Endothelial cell of umbilical vein (primary cell): Measurements from ENCODE around the gene ANKMY1.

Experiments
- EZH2 ChIP-seq: IDR thresholded peaks from 2 replicates; pipeline ENCODE4 v1.6.1; 2012; ENCODE audit warnings: borderline replicate concordance, low read depth, mild to moderate bottlenecking, moderate library complexity, low read length, inconsistent platforms; ENCODE audit not compliant: severe bottlenecking
- FOS ChIP-seq: IDR thresholded peaks from 2 replicates; pipeline ENCODE4 v1.6.1; 2011; ENCODE audit warnings: mild to moderate bottlenecking, low read length, moderate library complexity, borderline replicate concordance; ENCODE audit not compliant: insufficient read depth
- JUN ChIP-seq: IDR thresholded peaks from 2 replicates; pipeline ENCODE4 v1.6.1; 2011; ENCODE audit warnings: borderline replicate concordance, low read depth; ENCODE audit not compliant: insufficient read length, insufficient read depth
- POLR2A ChIP-seq: IDR thresholded peaks from 2 replicates; pipeline ENCODE4 v1.6.1; 2012; ENCODE audit warnings: low read depth, mild to moderate bottlenecking, control low read depth, low read length
- POLR2AphosphoS5 ChIP-seq: IDR thresholded peaks from 2 replicates; pipeline ENCODE4 v1.6.1; 2012; ENCODE audit warnings: low read depth, mild to moderate bottlenecking, control low read depth, low read length, moderate library complexity; ENCODE audit not compliant: insufficient read depth
- TF ChIP-seq, protein P1 (sequence below), 2 donors: IDR thresholded peaks; 1 replicate in 1 of 2; 2 replicates in 1 of 2; pipeline ENCODE4 v1.5.1; 2011; ENCODE audit warnings: low read length in 2 of 2, mild to moderate bottlenecking in 2 of 2, moderate library complexity in 2 of 2, control low read depth in 1 of 2, inconsistent platforms in 1 of 2, low read depth in 1 of 2; ENCODE audit not compliant: insufficient read depth in 1 of 2; ENCODE audit errors: extremely low read depth in 1 of 2
- TF ChIP-seq, protein P2 (sequence below): IDR thresholded peaks from 2 replicates; pipeline ENCODE4 v1.6.1; 2011; ENCODE audit not compliant: insufficient read depth, insufficient read length

DNA sequence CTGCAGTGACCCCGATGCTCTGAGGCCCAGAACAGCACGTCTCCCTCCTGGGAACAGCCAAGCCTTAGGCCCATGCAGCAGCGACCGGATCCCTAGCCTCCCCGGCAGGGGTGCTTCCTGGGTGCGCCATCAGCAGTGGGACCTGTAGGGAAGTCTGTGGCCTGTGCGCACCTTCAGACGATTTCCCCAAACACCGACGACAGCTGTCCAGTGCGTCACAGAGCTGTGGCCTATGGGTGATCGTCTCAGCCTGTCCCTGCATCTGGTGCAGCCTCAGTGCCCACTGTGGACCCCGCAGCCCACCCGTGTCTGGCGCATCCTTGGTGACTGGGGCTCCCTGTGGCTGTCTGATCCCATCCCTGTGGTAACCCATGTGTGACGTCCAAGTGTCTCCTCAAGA lies 113.3 kb downstream of the ANKMY1 start:
- TF ChIP-seq, protein P1, sequence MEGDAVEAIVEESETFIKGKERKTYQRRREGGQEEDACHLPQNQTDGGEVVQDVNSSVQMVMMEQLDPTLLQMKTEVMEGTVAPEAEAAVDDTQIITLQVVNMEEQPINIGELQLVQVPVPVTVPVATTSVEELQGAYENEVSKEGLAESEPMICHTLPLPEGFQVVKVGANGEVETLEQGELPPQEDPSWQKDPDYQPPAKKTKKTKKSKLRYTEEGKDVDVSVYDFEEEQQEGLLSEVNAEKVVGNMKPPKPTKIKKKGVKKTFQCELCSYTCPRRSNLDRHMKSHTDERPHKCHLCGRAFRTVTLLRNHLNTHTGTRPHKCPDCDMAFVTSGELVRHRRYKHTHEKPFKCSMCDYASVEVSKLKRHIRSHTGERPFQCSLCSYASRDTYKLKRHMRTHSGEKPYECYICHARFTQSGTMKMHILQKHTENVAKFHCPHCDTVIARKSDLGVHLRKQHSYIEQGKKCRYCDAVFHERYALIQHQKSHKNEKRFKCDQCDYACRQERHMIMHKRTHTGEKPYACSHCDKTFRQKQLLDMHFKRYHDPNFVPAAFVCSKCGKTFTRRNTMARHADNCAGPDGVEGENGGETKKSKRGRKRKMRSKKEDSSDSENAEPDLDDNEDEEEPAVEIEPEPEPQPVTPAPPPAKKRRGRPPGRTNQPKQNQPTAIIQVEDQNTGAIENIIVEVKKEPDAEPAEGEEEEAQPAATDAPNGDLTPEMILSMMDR (IDR thresholded peaks at IDR 0.05; ENCODE audit: extremely low read depth in 1 of 2, insufficient read depth in 1 of 2, low read depth in 1 of 2, low read length in 2 of 2): no peak
- TF ChIP-seq POLR2A: no peak
- no peak for TF ChIP-seq EZH2
- TF ChIP-seq, protein P2, sequence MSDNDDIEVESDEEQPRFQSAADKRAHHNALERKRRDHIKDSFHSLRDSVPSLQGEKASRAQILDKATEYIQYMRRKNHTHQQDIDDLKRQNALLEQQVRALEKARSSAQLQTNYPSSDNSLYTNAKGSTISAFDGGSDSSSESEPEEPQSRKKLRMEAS: no peak
- no peak for TF ChIP-seq POLR2AphosphoS5
- TF ChIP-seq FOS: no peak
- no peak for TF ChIP-seq JUN
